DMS53 treated with DMSO at 0.1 percent for 48 hours (cell line): ENCODE measurements around the gene OR7G1.
"Not testable (repeated sequence)": the region's sequence is repeated elsewhere in the genome, so short reads cannot be mapped to it uniquely, and the experiment has no call there.

Experiments
- DNase-seq: peaks from one replicate; lab custom pipeline; 2025; ENCODE audit not compliant: unreplicated experiment; lab: John Stamatoyannopoulos, UW

Gene OR7G1

GRCh38 chr19:9078651-9079050, 36.9 kb downstream of the OR7G1 start:
- no peak for DNase-seq

DNA sequence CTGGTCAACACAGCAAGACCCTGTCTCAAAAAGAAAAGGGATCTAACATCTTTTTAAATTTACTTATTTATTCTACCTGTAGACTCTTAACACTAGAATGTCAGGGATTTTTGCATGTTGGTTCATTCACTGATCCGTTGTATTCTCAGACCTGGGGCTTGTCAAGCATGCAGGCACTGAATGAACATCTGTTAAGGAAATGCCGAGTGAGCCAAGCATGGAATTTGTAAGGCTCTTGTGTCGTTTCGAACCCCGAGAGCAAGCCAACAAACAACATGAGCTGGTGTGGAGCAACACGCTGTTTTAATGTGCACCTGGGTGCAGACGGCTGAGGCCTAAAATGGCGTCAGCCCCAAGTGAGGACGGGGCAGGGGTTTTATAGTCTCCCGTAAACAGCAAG, 38.7 kb downstream of the OR7G1 start:
- no peak for DNase-seq

GRCh38 chr19:9075064-9075949, 40.3 kb downstream of the OR7G1 start:
- DNase-seq = no peak

DNA sequence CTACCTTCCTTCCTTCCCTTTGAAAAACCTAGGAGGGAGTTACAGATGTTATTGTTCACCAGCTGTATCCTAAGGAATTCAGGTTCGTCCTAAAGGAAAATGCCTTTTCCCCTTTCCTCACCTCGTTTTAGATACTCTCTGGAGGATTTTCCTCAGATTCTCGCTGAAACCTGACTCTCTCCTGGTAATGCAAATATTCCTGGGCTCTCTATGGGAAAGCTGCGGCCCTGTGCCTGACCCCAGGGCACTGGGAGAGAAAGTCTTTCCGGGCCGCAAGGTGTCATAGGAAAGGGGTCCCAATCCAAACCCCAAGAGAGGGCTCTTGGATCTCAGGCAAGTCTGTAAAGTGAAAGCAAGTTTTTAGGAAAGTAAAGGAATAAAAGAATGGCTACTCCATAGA, 41.8 kb downstream of the OR7G1 start:
- no peak for DNase-seq

DNA sequence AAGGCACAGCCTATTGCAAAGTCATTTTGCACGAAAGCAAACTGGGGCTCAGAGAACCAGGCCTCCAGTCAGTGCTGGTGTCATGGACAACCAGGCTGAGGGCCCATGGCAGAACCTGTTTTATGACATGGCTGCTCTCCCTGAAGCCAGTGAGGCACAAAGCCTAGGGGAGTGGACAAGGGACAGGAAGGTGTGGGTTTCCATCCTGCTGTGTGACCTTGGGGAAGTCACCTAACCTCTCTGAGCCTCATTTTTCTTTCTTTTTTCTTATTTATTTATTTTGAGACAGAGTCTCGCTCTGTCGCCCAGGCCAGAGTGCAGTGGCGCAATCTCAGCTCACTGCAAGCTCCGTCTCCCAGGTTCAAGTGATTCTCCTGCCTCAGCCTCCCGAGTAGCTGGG, 43.8 kb downstream of the OR7G1 start:
- DNase-seq = not testable (repeated sequence)

- DNase-seq = no peak
Measured at GRCh38 chr19:9070066-9070465, 45.5 kb downstream of the OR7G1 start.

GRCh38 chr19:9065457-9066014, 50.0 kb downstream of the OR7G1 start:
- DNase-seq = no peak
